Measurements from ENCODE around the gene CYP46A1.

Gene CYP46A1

GRCh38 chr14:99681832-99682148, 2.3 kb upstream of the CYP46A1 start:
- Histone ChIP-seq H3K27ac (ENCODE audit: low read depth, low read length, severe bottlenecking) (no peak overlapping the region), H3K36me3 (ENCODE audit: control insufficient read depth, insufficient read depth, low read length) (no peaks in the 10 kb centered on the region), H3K4me3 (ENCODE audit: extremely low read depth, insufficient read depth, low read length, poor library complexity, severe bottlenecking) (no peak overlapping the region), H3K4me1 (ENCODE audit: control insufficient read depth, insufficient read depth, low read length, poor library complexity, severe bottlenecking) (peaks cover 2% of the 10 kb centered on the region), H3K9me3 (ENCODE audit: control insufficient read depth, low read length) (peaks cover 25% of the 10 kb centered on the region)
- WGBS, 2 experiments (ENCODE audit: insufficient coverage in 2 of 2), result 95 to 97% methylated on average over 5 to 11 of the region's 11 CpGs

DNA sequence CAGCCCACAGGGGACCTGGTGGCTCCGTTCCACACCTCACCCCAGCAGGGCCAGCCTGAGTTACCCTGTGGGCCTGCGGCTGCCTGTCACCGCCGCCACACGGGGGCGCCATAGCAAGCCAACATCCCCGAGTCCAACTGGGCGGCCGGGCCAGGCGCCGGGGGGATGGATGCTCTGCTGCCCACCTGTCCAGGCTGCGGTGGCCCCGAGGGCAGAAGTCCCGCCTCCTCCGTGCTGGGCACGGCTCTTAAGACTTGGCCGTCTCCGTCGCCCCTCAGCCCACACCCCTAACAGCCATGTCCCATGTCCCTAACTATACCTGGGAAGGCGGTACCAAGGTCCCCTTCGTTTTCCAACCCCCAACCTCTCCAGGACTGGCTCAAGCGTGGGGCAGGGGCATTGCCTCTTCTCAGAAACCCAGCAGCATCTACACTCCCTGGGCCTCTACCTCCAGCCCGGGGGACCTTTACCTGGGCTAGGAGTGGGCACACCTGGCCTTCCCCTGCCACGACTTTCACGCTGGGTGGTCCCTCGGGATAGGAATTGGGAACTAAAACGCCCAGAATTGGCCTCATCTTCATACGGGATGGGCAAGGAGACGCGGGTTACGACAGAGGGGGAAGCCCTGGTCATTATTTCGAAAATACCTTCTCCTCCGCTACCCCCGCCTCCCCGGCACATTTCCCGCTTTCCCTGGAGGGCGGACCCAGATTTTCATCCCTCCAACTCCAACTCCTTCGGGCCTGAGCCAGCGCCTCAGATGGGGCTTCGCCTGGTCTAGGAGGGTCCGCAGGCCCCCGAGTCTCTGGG, 1.1 kb upstream of the CYP46A1 start:
- H3K4me1 ChIP-seq (ENCODE audit: control insufficient read depth, insufficient read depth, low read length, poor library complexity, severe bottlenecking), result no peaks in the 10 kb centered on the region
- peak overlapping the region; percentile 47 for H3K27ac ChIP-seq (ENCODE audit: low read depth, low read length, severe bottlenecking)
- peaks cover 12% of the 10 kb centered on the region for H3K9me3 ChIP-seq (ENCODE audit: control insufficient read depth, low read length)
- peak overlapping the region; percentile 65 for H3K4me3 ChIP-seq (ENCODE audit: extremely low read depth, insufficient read depth, low read length, poor library complexity, severe bottlenecking)
- WGBS, 2 experiments (ENCODE audit: insufficient coverage in 2 of 2), result 3% methylated on average over 32 to 39 of the region's 42 CpGs
- no peaks in the 10 kb centered on the region for H3K36me3 ChIP-seq (ENCODE audit: control insufficient read depth, insufficient read depth, low read length)

GRCh38 chr14:99684410-99684934, 374 bp downstream of the CYP46A1 start:
- Histone ChIP-seq H3K9me3 (ENCODE audit: control insufficient read depth, low read length) (peaks cover 5% of the 10 kb centered on the region), H3K4me1 (ENCODE audit: control insufficient read depth, insufficient read depth, low read length, poor library complexity, severe bottlenecking) (no peaks in the 10 kb centered on the region), H3K4me3 (ENCODE audit: extremely low read depth, insufficient read depth, low read length, poor library complexity, severe bottlenecking) (peak overlapping the region; percentile 56), H3K27ac (ENCODE audit: low read depth, low read length, severe bottlenecking) (peak overlapping the region; percentile 29), H3K36me3 (ENCODE audit: control insufficient read depth, insufficient read depth, low read length) (no peaks in the 10 kb centered on the region)
- 6 to 8% methylated on average over 27 to 42 of the region's 45 CpGs for WGBS, 2 experiments (ENCODE audit: insufficient coverage in 2 of 2)

- 56 to 60% methylated on average over 1 to 2 of the region's 11 CpGs for WGBS, 2 experiments (ENCODE audit: insufficient coverage in 2 of 2)
- no peak overlapping the region for H3K27ac ChIP-seq (ENCODE audit: low read depth, low read length, severe bottlenecking)
- no peaks in the 10 kb centered on the region for H3K36me3 ChIP-seq (ENCODE audit: control insufficient read depth, insufficient read depth, low read length)
- no peaks in the 10 kb centered on the region for H3K4me1 ChIP-seq (ENCODE audit: control insufficient read depth, insufficient read depth, low read length, poor library complexity, severe bottlenecking)
- no peaks in the 10 kb centered on the region for H3K9me3 ChIP-seq (ENCODE audit: control insufficient read depth, low read length)
- no peak overlapping the region for H3K4me3 ChIP-seq (ENCODE audit: extremely low read depth, insufficient read depth, low read length, poor library complexity, severe bottlenecking)
Observed at GRCh38 chr14:99685151-99685591, 1.1 kb downstream of the CYP46A1 start.

GRCh38 chr14:99685596-99685995, 1.5 kb downstream of the CYP46A1 start:
- H3K4me1 ChIP-seq (ENCODE audit: control insufficient read depth, insufficient read depth, low read length, poor library complexity, severe bottlenecking), result no peaks in the 10 kb centered on the region
- H3K36me3 ChIP-seq (ENCODE audit: control insufficient read depth, insufficient read depth, low read length), result no peaks in the 10 kb centered on the region
- no peak overlapping the region for H3K27ac ChIP-seq (ENCODE audit: low read depth, low read length, severe bottlenecking)
- no peaks in the 10 kb centered on the region for H3K9me3 ChIP-seq (ENCODE audit: control insufficient read depth, low read length)
- 86% methylated on average over 1 of the region's 1 CpG; no CpG with 5 or more reads in 1 of the 2 experiments for WGBS, 2 experiments (ENCODE audit: insufficient coverage in 2 of 2)
- H3K4me3 ChIP-seq (ENCODE audit: extremely low read depth, insufficient read depth, low read length, poor library complexity, severe bottlenecking), result no peak overlapping the region

- Histone ChIP-seq H3K9me3 (ENCODE audit: control insufficient read depth, low read length) (no peaks in the 10 kb centered on the region), H3K27ac (ENCODE audit: low read depth, low read length, severe bottlenecking) (no peak overlapping the region), H3K4me1 (ENCODE audit: control insufficient read depth, insufficient read depth, low read length, poor library complexity, severe bottlenecking) (no peaks in the 10 kb centered on the region), H3K4me3 (ENCODE audit: extremely low read depth, insufficient read depth, low read length, poor library complexity, severe bottlenecking) (no peak overlapping the region), H3K36me3 (ENCODE audit: control insufficient read depth, insufficient read depth, low read length) (no peaks in the 10 kb centered on the region)
- WGBS, 2 experiments (ENCODE audit: insufficient coverage in 2 of 2), result 91 to 98% methylated on average over 5 to 7 of the region's 8 CpGs
Observed at GRCh38 chr14:99686557-99687283, 2.6 kb downstream of the CYP46A1 start.

GRCh38 chr14:99687284-99688209, 3.4 kb downstream of the CYP46A1 start:
- no peak overlapping the region for H3K27ac ChIP-seq (ENCODE audit: low read depth, low read length, severe bottlenecking)
- H3K9me3 ChIP-seq (ENCODE audit: control insufficient read depth, low read length), result no peaks in the 10 kb centered on the region
- WGBS, 2 experiments (ENCODE audit: insufficient coverage in 2 of 2), result 56 to 77% methylated on average over 8 to 10 of the region's 12 CpGs
- no peaks in the 10 kb centered on the region for H3K36me3 ChIP-seq (ENCODE audit: control insufficient read depth, insufficient read depth, low read length)
- H3K4me3 ChIP-seq (ENCODE audit: extremely low read depth, insufficient read depth, low read length, poor library complexity, severe bottlenecking), result no peak overlapping the region
- no peaks in the 10 kb centered on the region for H3K4me1 ChIP-seq (ENCODE audit: control insufficient read depth, insufficient read depth, low read length, poor library complexity, severe bottlenecking)

GRCh38 chr14:99688210-99688581, 4.1 kb downstream of the CYP46A1 start:
- Histone ChIP-seq H3K4me3 (ENCODE audit: extremely low read depth, insufficient read depth, low read length, poor library complexity, severe bottlenecking) (no peak overlapping the region), H3K36me3 (ENCODE audit: control insufficient read depth, insufficient read depth, low read length) (no peaks in the 10 kb centered on the region), H3K9me3 (ENCODE audit: control insufficient read depth, low read length) (no peaks in the 10 kb centered on the region), H3K27ac (ENCODE audit: low read depth, low read length, severe bottlenecking) (no peak overlapping the region), H3K4me1 (ENCODE audit: control insufficient read depth, insufficient read depth, low read length, poor library complexity, severe bottlenecking) (no peaks in the 10 kb centered on the region)
- 67 to 73% methylated on average over 8 to 10 of the region's 10 CpGs for WGBS, 2 experiments (ENCODE audit: insufficient coverage in 2 of 2)

DNA sequence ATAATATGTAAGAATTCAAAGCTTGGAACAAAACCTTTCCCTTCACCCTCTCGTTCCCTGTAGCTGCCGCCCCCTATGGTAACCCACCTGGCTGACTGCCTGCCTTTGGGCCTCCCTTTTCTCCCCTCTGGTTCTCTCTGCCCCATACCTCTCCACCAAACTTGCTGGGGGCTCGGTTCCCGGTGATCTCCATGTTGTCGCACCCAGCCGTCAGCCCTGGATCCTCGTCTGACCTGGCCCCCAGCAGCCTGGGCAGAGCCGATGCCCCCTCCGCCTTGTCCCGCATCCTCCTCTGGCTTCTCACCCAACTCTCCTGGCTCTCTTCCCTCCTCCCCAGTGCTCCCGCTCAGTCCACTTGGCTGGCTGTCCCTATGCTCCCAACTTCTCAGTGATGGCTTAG, 4.5 kb downstream of the CYP46A1 start:
- Histone ChIP-seq H3K4me3 (ENCODE audit: extremely low read depth, insufficient read depth, low read length, poor library complexity, severe bottlenecking) (no peak overlapping the region), H3K9me3 (ENCODE audit: control insufficient read depth, low read length) (no peaks in the 10 kb centered on the region), H3K27ac (ENCODE audit: low read depth, low read length, severe bottlenecking) (no peak overlapping the region), H3K36me3 (ENCODE audit: control insufficient read depth, insufficient read depth, low read length) (no peaks in the 10 kb centered on the region), H3K4me1 (ENCODE audit: control insufficient read depth, insufficient read depth, low read length, poor library complexity, severe bottlenecking) (no peaks in the 10 kb centered on the region)
- 89 to 95% methylated on average over 11 of the region's 11 CpGs for WGBS, 2 experiments (ENCODE audit: insufficient coverage in 2 of 2)

Measured in mesodermal cell (in vitro differentiated cells).